OCI-LY1 (cell line): ENCODE data around the gene ANKS1A.

Experiments used
- H2AFZ ChIP-seq: fragments of 200-600 bp; sonication (generic), shearing (Covaris generic); 2 replicates; pipeline ENCODE4 v1.6.0; 2014; ENCODE audit warnings: antibody characterized with exemption, mild to moderate bottlenecking, low read length
- H3F3A ChIP-seq: fragments of 200-600 bp; sonication (generic), shearing (Covaris generic); 2 replicates; pipeline ENCODE4 v1.6.0; 2014; ENCODE audit warnings: mild to moderate bottlenecking, antibody characterized with exemption, low read length, moderate library complexity; ENCODE audit not compliant: insufficient read depth
- H3K27ac ChIP-seq: fragments of 200-600 bp; sonication (generic); 2 replicates; pipeline ENCODE4 v1.5.1; 2014; ENCODE audit warnings: low read length, mixed run types, mild to moderate bottlenecking, low read depth; ENCODE audit not compliant: poor library complexity, severe bottlenecking
- H3K27me3 ChIP-seq: fragments of 200-600 bp; sonication (generic); 2 replicates; pipeline ENCODE4 v1.6.0; 2014; ENCODE audit warnings: antibody characterized with exemption, mild to moderate bottlenecking, low read length, moderate library complexity; ENCODE audit not compliant: insufficient read depth
- H3K36me3 ChIP-seq: fragments of 200-600 bp; sonication (generic); 2 replicates; pipeline ENCODE4 v1.6.1; 2014; ENCODE audit warnings: mild to moderate bottlenecking, antibody characterized with exemption, low read length, moderate library complexity, mixed read lengths; ENCODE audit not compliant: insufficient read depth
- H3K4me1 ChIP-seq: fragments of 200-600 bp; sonication (generic); 2 replicates; pipeline ENCODE4 v1.5.1; 2014; ENCODE audit warnings: mild to moderate bottlenecking, low read length, moderate library complexity; ENCODE audit not compliant: insufficient read depth, severe bottlenecking
- H3K4me2 ChIP-seq: fragments of 200-600 bp; sonication (generic), shearing (Covaris generic); 2 replicates; pipeline ENCODE4 v1.6.1; 2014; ENCODE audit warnings: low read length
- H3K4me3 ChIP-seq: fragments of 200-600 bp; sonication (generic); 2 replicates; pipeline ENCODE4 v1.5.1; 2014; ENCODE audit warnings: low read length, low read depth, mild to moderate bottlenecking, mixed read lengths; ENCODE audit not compliant: poor library complexity, severe bottlenecking
- H3K79me2 ChIP-seq: fragments of 200-600 bp; shearing (Covaris generic); 2 replicates; pipeline ENCODE4 v1.6.1; 2016; ENCODE audit warnings: mixed run types, low read length, mixed read lengths; ENCODE audit not compliant: insufficient read depth
- H3K9ac ChIP-seq: fragments of 200-600 bp; sonication (generic), shearing (Covaris generic); 2 replicates; pipeline ENCODE4 v1.6.1; 2014; ENCODE audit warnings: mild to moderate bottlenecking, low read length, mixed read lengths
- H3K9me2 ChIP-seq: fragments of 200-600 bp; sonication (generic), shearing (Covaris generic); 2 replicates; pipeline ENCODE4 v1.6.1; 2014; ENCODE audit warnings: low read depth, mild to moderate bottlenecking, low read length, mixed read lengths
- H3K9me3 ChIP-seq: fragments of 200-600 bp; shearing (Covaris generic); 2 replicates; pipeline ENCODE4 v1.6.1; 2014; ENCODE audit warnings: low read length, mixed read lengths
- H4K20me1 ChIP-seq: fragments of 200-600 bp; sonication (generic), shearing (Covaris generic); 2 replicates; pipeline ENCODE4 v1.6.0; 2016; ENCODE audit warnings: mild to moderate bottlenecking, low read length; ENCODE audit not compliant: insufficient read depth
- CTCF ChIP-seq: fragments of 200-600 bp; sonication (generic), shearing (Covaris generic); IDR thresholded peaks from 2 replicates; pipeline ENCODE4 v1.5.1; 2017; ENCODE audit warnings: mild to moderate bottlenecking, antibody characterized with exemption, low read length, moderate library complexity, mixed read lengths
- EZH2 ChIP-seq: fragments of 200-600 bp; sonication (generic), shearing (Covaris generic); IDR thresholded peaks from 2 replicates; pipeline ENCODE4 v1.8.0; 2017; ENCODE audit warnings: borderline replicate concordance, mixed run types, mild to moderate bottlenecking, antibody characterized with exemption, low read length, moderate library complexity, mixed read lengths

Gene ANKS1A

GRCh38 chr6:34911822-34912221 lies 22.8 kb downstream of the ANKS1A start:
- Histone ChIP-seq H2AFZ (no peak overlapping the region), H3K9ac (no peak overlapping the region), H3K9me2 (no peaks in the 10 kb centered on the region), H3K36me3 (no peaks in the 10 kb centered on the region), H3K9me3 (no peaks in the 10 kb centered on the region), H3K4me2 (no peak overlapping the region), H4K20me1 (no peaks in the 10 kb centered on the region), H3K79me2 (no peaks in the 10 kb centered on the region), H3K27ac (no peak overlapping the region), H3K4me1 (peaks cover 12% of the 10 kb centered on the region), H3K27me3 (no peaks in the 10 kb centered on the region), H3K4me3 (no peak overlapping the region), H3F3A (no peaks in the 10 kb centered on the region)
- TF ChIP-seq EZH2, result no peak

- no peaks in the 10 kb centered on the region for H3K79me2 ChIP-seq
- no peak overlapping the region for H3K27ac ChIP-seq
- H4K20me1 ChIP-seq, result no peaks in the 10 kb centered on the region
- no peak for TF ChIP-seq CTCF
- no peak for TF ChIP-seq EZH2
- H3K27me3 ChIP-seq, result no peaks in the 10 kb centered on the region
- no peaks in the 10 kb centered on the region for H3K36me3 ChIP-seq
- H3K4me1 ChIP-seq, result peaks cover 12% of the 10 kb centered on the region
- H3K9me2 ChIP-seq, result no peaks in the 10 kb centered on the region
- H3K4me3 ChIP-seq, result no peak overlapping the region
- H3K4me2 ChIP-seq, result no peak overlapping the region
- no peaks in the 10 kb centered on the region for H3K9me3 ChIP-seq
- H3K9ac ChIP-seq, result no peak overlapping the region
- H2AFZ ChIP-seq, result no peak overlapping the region
- no peaks in the 10 kb centered on the region for H3F3A ChIP-seq
These were observed 23.8 kb downstream of the ANKS1A start for GRCh38 chr6:34912715-34913464.

GRCh38 chr6:34914358-34914757 lies 25.3 kb downstream of the ANKS1A start:
- H4K20me1 ChIP-seq, result no peaks in the 10 kb centered on the region
- no peak for TF ChIP-seq EZH2
- TF ChIP-seq CTCF, result no peak
- no peaks in the 10 kb centered on the region for H3K9me2 ChIP-seq

More at GRCh38 chr6:34914358-34914757, 25.3 kb downstream of the ANKS1A start:
- Histone ChIP-seq H2AFZ (no peak overlapping the region), H3K4me2 (no peak overlapping the region), H3K4me1 (peaks cover 12% of the 10 kb centered on the region), H3K4me3 (no peak overlapping the region), H3K27me3 (no peaks in the 10 kb centered on the region), H3K27ac (no peak overlapping the region), H3K9ac (no peak overlapping the region), H3K36me3 (no peaks in the 10 kb centered on the region), H3F3A (no peaks in the 10 kb centered on the region), H3K79me2 (no peaks in the 10 kb centered on the region), H3K9me3 (no peaks in the 10 kb centered on the region)
